Measurements from ENCODE around the gene POLR3B. TPM values are rescaled to one million over a fixed set of nuclear protein-coding genes. Genes with fewer than 3 reads are reported as not detected.
"Not testable (repeated sequence)": the region's sequence is repeated elsewhere in the genome, so short reads cannot be mapped to it uniquely, and the experiment has no call there.

Gene POLR3B
- 10 to 100 TPM; 15.5 to 19.2 (median 16.2) TPM for polyA plus RNA-seq (ENCODE audit: insufficient read length in 4 of 4)

DNA sequence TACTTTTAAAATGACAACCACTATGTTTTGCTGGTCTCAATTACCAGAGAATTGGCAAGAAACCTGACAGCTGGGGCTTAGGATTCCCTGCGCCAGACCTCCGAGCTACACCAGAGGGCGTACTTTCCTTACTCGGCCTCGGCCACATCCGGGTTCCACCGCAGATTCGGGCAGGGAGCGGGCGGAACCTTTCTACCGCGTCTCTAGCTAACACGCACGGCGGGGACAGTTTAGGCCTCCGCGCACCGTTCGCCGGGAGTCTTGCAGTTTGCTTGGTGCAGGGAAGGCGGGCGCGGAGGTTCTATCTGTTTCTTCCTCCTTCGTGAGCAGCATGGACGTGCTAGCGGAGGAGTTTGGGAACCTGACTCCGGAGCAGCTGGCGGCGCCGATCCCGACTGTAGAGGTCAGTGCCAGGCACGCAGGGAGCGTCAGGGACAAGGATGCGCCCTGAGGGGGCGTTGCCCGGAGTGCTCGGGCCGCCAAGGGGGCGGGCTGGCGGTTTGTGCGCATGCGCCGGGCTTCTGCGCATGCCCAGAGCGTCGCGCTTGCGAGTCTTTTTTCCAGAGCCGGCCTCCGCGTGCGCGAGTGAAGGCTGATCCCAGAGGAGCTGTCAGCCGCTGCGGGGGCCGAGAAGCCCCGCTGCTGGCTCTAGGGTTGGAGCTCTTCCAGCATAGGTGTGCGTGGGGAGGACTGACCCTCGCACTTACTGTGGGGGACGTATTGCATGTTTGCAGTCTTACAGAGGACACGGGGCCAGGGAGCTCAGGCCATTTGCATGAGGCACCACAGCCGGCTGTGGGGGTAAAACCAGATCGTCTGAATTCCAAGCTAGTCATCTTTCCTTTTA is at the start of gene POLR3B:
Gene POLR3B (plus strand): TSS at position 200 of the 847 bp plus-strand sequence. CDS start 132 bp downstream, at position 332.
- DNase-seq (ENCODE audit: low read depth in 4 of 4, low spot score in 2 of 4): peak; percentile 92 to 96 (median 94)

DNA sequence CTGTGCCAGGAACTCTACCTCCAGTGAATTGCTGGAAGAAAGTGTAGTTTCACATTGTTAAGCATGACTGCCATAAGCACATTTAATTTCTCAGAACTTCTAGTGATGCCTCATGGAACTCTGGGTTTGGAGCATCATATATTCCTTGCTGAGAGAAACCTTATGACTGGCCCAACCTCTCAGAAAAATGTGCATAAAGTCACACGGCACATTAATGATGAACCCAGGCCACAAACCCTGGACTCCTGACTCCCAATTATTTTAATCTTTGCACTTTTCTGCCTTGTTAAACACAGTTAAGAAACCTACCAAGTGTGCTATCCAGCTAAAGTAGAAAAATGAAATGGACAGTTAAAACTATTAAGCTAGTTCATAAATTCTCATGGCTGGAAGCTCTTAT is 49.4 kb upstream of the POLR3B start:
- DNase-seq (ENCODE audit: low read depth in 4 of 4, low spot score in 2 of 4): no peak

DNA sequence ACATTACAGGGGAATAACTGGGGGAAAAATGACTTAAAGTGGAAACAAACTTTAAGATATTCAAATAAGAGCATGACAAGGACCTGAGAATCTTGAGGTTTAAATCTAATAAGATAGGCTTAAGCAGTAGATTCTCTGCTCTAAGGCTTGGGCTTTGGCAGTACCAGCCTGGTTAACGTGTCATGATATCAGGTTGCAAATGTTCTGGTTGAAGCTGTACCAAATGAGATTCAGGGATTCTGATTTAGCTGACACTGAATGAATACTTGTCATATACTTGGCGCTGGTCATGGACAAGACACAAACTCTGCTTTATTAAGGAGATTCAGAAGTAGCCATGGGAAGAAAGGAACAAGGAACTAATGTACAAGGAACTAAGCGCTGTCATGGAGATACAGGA is 48.9 kb upstream of the POLR3B start:
- DNase-seq (ENCODE audit: low read depth in 4 of 4, low spot score in 2 of 4): no peak

DNA sequence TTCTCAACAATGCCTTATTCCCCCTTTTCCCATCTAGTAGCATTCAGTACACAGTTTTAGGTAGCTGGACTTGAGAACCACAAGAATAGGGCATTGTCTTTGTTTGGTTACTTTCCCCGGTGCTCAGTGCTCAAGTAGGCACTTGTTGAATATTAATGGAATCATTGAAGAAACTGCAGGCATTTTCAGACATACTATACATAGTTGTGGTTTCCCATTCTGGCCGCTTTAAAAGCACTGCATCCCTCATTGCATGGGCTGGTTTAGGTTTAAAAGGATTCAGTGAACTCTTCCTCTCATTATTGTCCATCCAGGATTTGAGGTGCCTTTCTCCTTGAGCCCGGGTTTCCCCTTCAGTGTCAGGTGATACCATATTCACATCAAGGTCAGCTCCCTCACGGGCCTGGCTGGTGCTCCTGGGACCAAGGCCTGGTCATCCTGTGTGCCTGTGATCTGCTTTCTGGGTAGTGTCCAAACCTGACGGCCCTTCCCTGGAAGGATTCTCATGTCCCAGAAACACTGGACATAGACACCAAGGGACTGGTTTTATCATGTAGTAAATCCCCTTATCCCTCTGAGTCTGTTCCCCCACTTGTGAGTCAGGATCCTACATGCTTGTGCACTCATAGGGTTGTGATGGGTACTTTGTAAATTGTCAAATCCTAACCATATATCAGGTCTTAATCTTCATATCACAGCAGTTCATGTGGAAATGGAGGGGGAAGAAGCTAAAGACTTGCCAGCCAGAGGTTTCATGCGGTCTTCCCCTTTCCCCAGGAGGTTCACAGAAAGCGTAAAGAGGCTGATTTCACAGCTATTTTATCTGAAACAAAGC is 47.7 kb upstream of the POLR3B start:
- DNase-seq (ENCODE audit: low read depth in 4 of 4, low spot score in 2 of 4): no peak

DNA sequence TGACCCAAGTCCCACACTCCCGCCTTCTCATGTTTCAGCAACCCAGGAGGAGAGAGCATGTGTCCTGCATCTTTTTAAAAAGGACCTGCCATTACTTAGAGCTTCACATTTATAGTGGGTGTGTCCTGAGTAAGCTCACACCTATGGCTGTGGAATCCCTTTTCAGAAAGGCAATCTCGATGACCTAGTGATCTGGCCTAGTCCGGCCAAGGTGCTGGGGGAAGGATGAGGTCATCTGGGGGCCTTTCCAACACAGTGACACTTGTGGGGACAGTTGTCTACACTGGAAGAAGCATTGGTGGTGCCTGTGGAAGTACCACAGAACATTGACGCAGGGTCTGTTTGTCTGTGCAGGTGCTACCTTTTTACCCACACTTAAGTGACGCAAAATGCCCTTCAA is 46.9 kb upstream of the POLR3B start:
- DNase-seq (ENCODE audit: low read depth in 4 of 4, low spot score in 2 of 4): no peak

- no peak for DNase-seq (ENCODE audit: low read depth in 4 of 4, low spot score in 2 of 4)
These were observed 46.4 kb upstream of the POLR3B start for GRCh38 chr12:106311139-106311538.

GRCh38 chr12:106313413-106313812 is 44.1 kb upstream of the POLR3B start:
- DNase-seq (ENCODE audit: low read depth in 4 of 4, low spot score in 2 of 4): not testable (repeated sequence)

- no peak for DNase-seq (ENCODE audit: low read depth in 4 of 4, low spot score in 2 of 4)
These were observed 42.0 kb upstream of the POLR3B start for GRCh38 chr12:106315523-106315922.

GRCh38 chr12:106317406-106318082 is 40.0 kb upstream of the POLR3B start:
- no peak for DNase-seq (ENCODE audit: low read depth in 4 of 4, low spot score in 2 of 4)

GRCh38 chr12:106321139-106321850 is 36.3 kb upstream of the POLR3B start:
- DNase-seq (ENCODE audit: low read depth in 4 of 4, low spot score in 2 of 4): no peak

DNA sequence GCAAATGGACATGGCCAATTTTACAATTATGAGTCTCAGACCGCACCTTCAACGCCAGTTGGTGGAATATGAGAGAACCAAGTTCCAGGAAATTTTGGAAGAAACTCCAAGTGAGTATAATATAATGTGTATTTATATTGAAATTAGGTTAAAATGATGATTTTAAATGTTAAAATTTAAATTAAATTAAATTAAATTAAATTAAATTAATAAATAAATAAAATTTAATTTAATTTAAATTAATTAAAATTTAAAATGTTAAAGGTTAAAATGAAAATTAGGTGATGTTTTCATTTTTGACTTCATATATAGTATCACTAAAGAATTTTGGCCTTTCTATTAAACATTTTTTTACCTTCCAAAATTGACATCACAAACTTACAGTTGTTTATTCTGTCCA is 34.0 kb upstream of the POLR3B start:
- no peak for DNase-seq (ENCODE audit: low read depth in 4 of 4, low spot score in 2 of 4)

- DNase-seq (ENCODE audit: low read depth in 4 of 4, low spot score in 2 of 4): no peak
These were observed 30.2 kb upstream of the POLR3B start for GRCh38 chr12:106327309-106327869.

GRCh38 chr12:106328735-106329134 is 28.8 kb upstream of the POLR3B start:
- no peak for DNase-seq (ENCODE audit: low read depth in 4 of 4, low spot score in 2 of 4)

GRCh38 chr12:106329231-106329982 is 28.1 kb upstream of the POLR3B start:
- DNase-seq (ENCODE audit: low read depth in 4 of 4, low spot score in 2 of 4): no peak

DNA sequence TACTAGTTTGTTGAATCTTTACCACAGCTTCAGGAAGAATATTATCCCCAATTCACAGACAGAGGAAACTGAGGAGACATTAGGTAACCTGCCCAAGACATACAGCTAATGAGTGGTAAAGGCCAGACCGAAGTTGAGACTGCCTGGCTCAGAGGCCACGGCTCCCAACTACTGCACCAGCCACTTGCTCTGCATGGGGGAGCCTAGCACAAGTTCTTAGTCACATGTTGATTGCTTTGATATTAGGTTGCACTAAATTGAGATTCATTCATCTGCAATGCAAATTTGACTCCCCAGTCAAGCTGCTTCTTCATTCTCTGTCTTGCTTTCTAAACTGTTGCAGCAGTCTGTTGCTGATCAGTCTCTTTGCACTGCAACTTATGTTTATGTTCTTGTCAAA is 25.9 kb upstream of the POLR3B start:
- no peak for DNase-seq (ENCODE audit: low read depth in 4 of 4, low spot score in 2 of 4)

- DNase-seq (ENCODE audit: low read depth in 4 of 4, low spot score in 2 of 4): no peak
These were observed 25.0 kb upstream of the POLR3B start for GRCh38 chr12:106332536-106332935.

DNA sequence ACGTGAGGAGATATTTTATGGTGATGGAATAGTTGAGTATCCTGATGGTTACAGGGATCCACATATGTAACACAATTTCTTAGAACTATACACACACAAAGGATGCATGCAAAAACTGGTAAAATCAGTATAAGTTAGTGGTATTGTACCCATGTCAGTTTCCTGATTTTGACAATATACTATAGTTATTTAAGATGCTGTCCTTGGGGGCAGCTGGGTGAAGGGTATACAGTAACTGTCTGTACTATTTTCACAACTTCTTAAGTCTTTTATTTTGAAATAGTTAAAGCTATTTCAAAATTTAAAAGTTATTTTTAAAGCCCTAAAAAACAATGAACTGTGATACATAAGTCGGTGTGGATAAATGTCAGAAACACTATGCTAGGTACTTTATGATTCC is 24.5 kb upstream of the POLR3B start:
- no peak for DNase-seq (ENCODE audit: low read depth in 4 of 4, low spot score in 2 of 4)

- no peak for DNase-seq (ENCODE audit: low read depth in 4 of 4, low spot score in 2 of 4)
These were observed 23.8 kb upstream of the POLR3B start for GRCh38 chr12:106333756-106334155.

Data from left renal cortex interstitium (tissue), 4 donors.